ENCODE measurements around the gene RDH12. TPM values are rescaled to one million over a fixed set of nuclear protein-coding genes. Genes with fewer than 3 reads are reported as not detected.

Gene RDH12
- polyA plus RNA-seq, 2 donors = 8.0 to 31.2 TPM

DNA sequence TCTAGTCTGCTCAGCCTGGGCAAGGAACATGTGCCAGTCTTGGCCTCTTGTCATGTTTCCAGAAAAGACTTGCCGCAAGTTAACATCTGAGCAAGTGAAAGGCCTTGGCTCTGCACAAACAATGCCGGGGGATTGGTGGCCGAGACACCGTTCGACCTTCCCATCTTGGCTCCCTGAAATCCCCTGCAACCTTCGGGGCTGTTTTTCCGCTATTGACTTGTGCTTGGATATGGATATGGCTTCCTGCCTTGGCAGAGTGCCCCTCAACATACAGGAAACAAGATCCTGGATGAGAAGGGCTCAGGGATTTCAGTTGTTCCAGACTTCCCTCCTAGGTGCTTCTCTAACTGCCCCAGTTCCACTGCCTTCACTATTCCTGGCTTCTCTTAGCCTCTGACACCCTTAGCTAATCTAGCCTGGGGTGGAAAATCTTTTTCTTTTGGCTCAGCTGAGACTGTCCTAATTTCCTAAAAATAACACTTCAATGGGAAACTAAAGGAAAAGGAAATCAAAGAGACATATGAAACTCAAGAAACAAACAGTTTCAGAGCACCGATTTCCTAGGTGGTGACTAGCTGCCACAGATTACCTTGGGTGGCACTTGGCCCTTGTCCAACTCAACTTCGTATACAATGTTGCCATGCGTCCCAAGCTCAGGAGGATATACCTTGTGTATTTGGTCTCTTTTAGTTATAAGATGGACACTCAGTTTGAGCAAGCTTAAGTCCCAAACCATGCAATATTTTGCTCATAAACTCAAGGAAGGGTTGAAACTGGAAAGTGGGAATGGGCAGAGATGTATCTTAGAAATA, 33.9 kb downstream of the RDH12 start:
- no peaks in the 10 kb centered on the region for H3K4me1 ChIP-seq (ENCODE audit: control insufficient read depth in 2 of 2, insufficient read depth in 2 of 2, low read length in 1 of 2)
- no peaks in the 10 kb centered on the region for H3K27me3 ChIP-seq (ENCODE audit: control insufficient read depth in 1 of 2, insufficient read depth in 2 of 2, low read length in 2 of 2)
- H3K27ac ChIP-seq (ENCODE audit: low read depth in 2 of 2, low read length in 1 of 2) = no peak overlapping the region
- H3K4me3 ChIP-seq (ENCODE audit: low read depth in 1 of 2, low read length in 2 of 2) = no peak overlapping the region
- no peaks in the 10 kb centered on the region for H3K36me3 ChIP-seq (ENCODE audit: control insufficient read depth in 2 of 2, insufficient read depth in 2 of 2, low read length in 1 of 2)
- no peaks in the 10 kb centered on the region for H3K9me3 ChIP-seq (ENCODE audit: control insufficient read depth in 2 of 2, insufficient read depth in 1 of 2, low read depth in 1 of 2, low read length in 1 of 2)
- WGBS, 2 donors = 77 to 82% methylated on average over 10 of the region's 10 CpGs

DNA sequence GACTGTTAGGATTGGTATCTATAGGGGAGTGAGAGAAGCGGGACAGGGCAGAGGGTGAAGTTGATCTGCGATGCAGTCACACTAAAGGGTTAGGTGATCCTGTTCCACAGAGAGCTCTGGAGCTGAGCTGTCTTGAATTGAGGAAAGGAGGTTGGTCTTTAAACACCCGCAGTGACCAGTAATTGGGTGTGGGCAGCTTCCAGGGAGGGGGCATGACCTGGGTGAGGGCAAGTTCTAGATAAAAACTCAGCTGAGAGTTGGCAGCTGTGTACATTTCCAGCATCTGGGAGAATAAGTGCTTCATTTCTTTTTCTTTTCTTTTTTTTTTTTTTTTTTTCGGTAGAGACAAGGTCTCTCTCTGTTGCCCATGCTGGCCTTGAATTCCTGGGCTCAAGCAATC, 35.1 kb downstream of the RDH12 start:
- WGBS, 2 donors = 85 to 86% methylated on average over 4 of the region's 4 CpGs
- no peak overlapping the region for H3K27ac ChIP-seq (ENCODE audit: low read depth in 2 of 2, low read length in 1 of 2)

DNA sequence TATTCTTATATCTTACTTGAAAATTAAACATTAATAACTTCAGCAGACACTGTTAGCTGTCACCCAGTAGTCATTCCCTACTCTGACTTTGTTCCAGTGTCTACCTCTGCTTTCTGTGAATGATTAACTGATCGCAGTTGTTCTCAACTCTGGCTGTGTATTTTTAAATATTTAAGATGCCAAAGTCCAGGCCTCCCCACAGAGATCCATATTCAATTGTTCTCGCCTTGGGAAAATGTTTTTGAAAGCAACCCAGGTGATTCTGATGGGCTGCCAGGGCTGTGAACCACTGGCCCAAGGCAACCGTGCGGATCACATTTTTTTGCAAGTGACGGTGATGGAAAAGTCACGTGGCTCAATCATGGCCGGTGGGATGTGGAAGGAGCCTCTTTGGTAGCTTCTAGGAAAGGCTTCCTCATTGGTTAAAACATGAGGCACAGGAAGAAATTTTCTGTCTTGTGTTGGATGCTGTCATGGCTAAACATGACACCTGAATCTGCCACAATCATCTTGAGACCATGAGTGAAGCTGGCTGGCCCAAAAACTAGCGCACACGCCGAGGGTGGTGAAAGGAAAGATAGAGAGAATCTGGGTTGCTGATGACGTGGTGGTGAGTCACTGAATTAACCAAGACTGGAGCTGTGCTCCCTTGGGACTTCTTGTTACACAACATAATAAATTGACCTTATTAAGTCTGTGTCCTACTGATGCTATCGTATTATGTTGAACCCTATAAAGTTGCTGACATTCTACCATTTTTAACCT, 37.2 kb downstream of the RDH12 start:
- H3K27ac ChIP-seq (ENCODE audit: low read depth in 2 of 2, low read length in 1 of 2) = peak overlapping the region in 1 of 2 donors; percentile 4
- no peaks in the 10 kb centered on the region for H3K36me3 ChIP-seq (ENCODE audit: control insufficient read depth in 2 of 2, insufficient read depth in 2 of 2, low read length in 1 of 2)
- no peaks in the 10 kb centered on the region for H3K4me1 ChIP-seq (ENCODE audit: control insufficient read depth in 2 of 2, insufficient read depth in 2 of 2, low read length in 1 of 2)
- 46 to 50% methylated on average over 12 of the region's 12 CpGs for WGBS, 2 donors
- no peaks in the 10 kb centered on the region for H3K27me3 ChIP-seq (ENCODE audit: control insufficient read depth in 1 of 2, insufficient read depth in 2 of 2, low read length in 2 of 2)
- no peak overlapping the region for H3K4me3 ChIP-seq (ENCODE audit: low read depth in 1 of 2, low read length in 2 of 2)
- H3K9me3 ChIP-seq (ENCODE audit: control insufficient read depth in 2 of 2, insufficient read depth in 1 of 2, low read depth in 1 of 2, low read length in 1 of 2) = no peaks in the 10 kb centered on the region

More for the DNA sequence above, 35.1 kb downstream of the RDH12 start:
- Histone ChIP-seq H3K4me3 (ENCODE audit: low read depth in 1 of 2, low read length in 2 of 2) (no peak overlapping the region), H3K36me3 (ENCODE audit: control insufficient read depth in 2 of 2, insufficient read depth in 2 of 2, low read length in 1 of 2) (no peaks in the 10 kb centered on the region), H3K9me3 (ENCODE audit: control insufficient read depth in 2 of 2, insufficient read depth in 1 of 2, low read depth in 1 of 2, low read length in 1 of 2) (no peaks in the 10 kb centered on the region), H3K27me3 (ENCODE audit: control insufficient read depth in 1 of 2, insufficient read depth in 2 of 2, low read length in 2 of 2) (no peaks in the 10 kb centered on the region), H3K4me1 (ENCODE audit: control insufficient read depth in 2 of 2, insufficient read depth in 2 of 2, low read length in 1 of 2) (no peaks in the 10 kb centered on the region)

DNA sequence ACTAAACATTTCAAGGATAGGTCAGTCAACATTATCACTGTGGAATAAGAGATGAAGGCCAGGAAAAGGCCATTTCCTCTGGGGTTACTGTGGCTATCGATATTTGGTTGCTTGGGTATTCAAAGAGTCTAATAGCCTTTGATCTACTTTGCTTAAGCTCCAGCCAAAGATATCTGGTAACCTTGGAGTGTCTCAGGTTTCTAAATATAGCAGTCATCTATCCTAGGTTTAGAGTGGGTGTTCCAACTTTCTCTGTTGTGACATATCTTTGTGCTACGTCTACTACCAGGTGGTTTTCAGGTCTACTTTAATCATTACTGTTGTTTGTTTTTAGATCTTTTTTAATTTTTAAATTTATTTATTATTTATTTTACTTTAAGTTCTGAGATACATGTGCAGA, 42.4 kb downstream of the RDH12 start:
- no peaks in the 10 kb centered on the region for H3K4me1 ChIP-seq (ENCODE audit: control insufficient read depth in 2 of 2, insufficient read depth in 2 of 2, low read length in 1 of 2)
- no peak overlapping the region for H3K27ac ChIP-seq (ENCODE audit: low read depth in 2 of 2, low read length in 1 of 2)
- WGBS, 2 donors = 60 to 75% methylated on average over 2 of the region's 2 CpGs

DNA sequence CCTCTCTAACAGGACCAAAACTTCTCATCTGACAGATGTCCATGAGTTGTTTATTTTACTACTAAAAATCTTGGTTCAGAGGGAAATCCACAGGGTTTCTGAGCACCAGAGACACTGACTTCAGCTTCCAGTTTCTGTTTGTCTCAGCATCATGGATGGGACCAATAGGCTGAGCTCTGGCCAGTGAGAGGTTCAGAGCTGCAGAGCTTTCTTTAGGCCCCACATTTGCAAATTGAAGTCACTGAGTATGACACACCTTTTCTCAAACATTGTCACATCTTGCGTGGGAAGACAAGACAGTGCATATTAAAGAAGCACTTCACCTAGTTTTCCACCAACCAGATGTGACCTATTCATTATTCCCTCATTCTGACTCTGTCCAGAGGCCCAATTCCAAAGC, 45.2 kb downstream of the RDH12 start:
- Histone ChIP-seq H3K4me1 (ENCODE audit: control insufficient read depth in 2 of 2, insufficient read depth in 2 of 2, low read length in 1 of 2) (no peaks in the 10 kb centered on the region), H3K27me3 (ENCODE audit: control insufficient read depth in 1 of 2, insufficient read depth in 2 of 2, low read length in 2 of 2) (no peaks in the 10 kb centered on the region), H3K36me3 (ENCODE audit: control insufficient read depth in 2 of 2, insufficient read depth in 2 of 2, low read length in 1 of 2) (peaks cover 20 to 24% of the 10 kb centered on the region in 2 donors), H3K4me3 (ENCODE audit: low read depth in 1 of 2, low read length in 2 of 2) (no peak overlapping the region), H3K27ac (ENCODE audit: low read depth in 2 of 2, low read length in 1 of 2) (no peak overlapping the region), H3K9me3 (ENCODE audit: control insufficient read depth in 2 of 2, insufficient read depth in 1 of 2, low read depth in 1 of 2, low read length in 1 of 2) (no peaks in the 10 kb centered on the region)
- 87 to 94% methylated on average over 1 of the region's 1 CpG for WGBS, 2 donors

More for the DNA sequence above, 42.4 kb downstream of the RDH12 start:
- Histone ChIP-seq H3K36me3 (ENCODE audit: control insufficient read depth in 2 of 2, insufficient read depth in 2 of 2, low read length in 1 of 2) (peaks cover 5 to 8% of the 10 kb centered on the region in 2 donors), H3K27me3 (ENCODE audit: control insufficient read depth in 1 of 2, insufficient read depth in 2 of 2, low read length in 2 of 2) (no peaks in the 10 kb centered on the region), H3K9me3 (ENCODE audit: control insufficient read depth in 2 of 2, insufficient read depth in 1 of 2, low read depth in 1 of 2, low read length in 1 of 2) (no peaks in the 10 kb centered on the region), H3K4me3 (ENCODE audit: low read depth in 1 of 2, low read length in 2 of 2) (no peak overlapping the region)

DNA sequence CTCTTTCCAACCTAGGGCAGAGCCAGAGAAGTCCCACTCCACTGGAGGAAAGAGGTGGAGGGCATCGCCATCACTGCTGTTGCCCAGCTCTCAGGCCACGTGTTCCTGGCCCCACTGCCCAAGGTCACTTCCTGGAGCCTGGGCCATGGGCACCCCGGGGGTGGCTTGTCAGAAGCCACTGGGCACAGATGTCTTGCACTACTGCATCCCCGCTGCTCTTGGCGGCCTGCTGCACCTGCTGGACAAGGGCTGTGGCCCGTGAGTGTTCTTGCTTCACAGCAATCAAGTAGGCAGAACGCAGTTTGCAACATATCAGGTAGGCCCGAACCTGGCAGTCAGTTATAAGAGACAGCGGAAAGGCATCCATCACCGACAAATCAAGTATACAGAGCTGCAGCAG, 46.6 kb downstream of the RDH12 start:
- Histone ChIP-seq H3K4me3 (ENCODE audit: low read depth in 1 of 2, low read length in 2 of 2) (no peak overlapping the region), H3K27me3 (ENCODE audit: control insufficient read depth in 1 of 2, insufficient read depth in 2 of 2, low read length in 2 of 2) (no peaks in the 10 kb centered on the region), H3K4me1 (ENCODE audit: control insufficient read depth in 2 of 2, insufficient read depth in 2 of 2, low read length in 1 of 2) (no peaks in the 10 kb centered on the region), H3K9me3 (ENCODE audit: control insufficient read depth in 2 of 2, insufficient read depth in 1 of 2, low read depth in 1 of 2, low read length in 1 of 2) (no peaks in the 10 kb centered on the region), H3K27ac (ENCODE audit: low read depth in 2 of 2, low read length in 1 of 2) (no peak overlapping the region), H3K36me3 (ENCODE audit: control insufficient read depth in 2 of 2, insufficient read depth in 2 of 2, low read length in 1 of 2) (peaks cover 32 to 34% of the 10 kb centered on the region in 2 donors)
- WGBS, 2 donors = 95% methylated on average over 10 of the region's 10 CpGs

DNA sequence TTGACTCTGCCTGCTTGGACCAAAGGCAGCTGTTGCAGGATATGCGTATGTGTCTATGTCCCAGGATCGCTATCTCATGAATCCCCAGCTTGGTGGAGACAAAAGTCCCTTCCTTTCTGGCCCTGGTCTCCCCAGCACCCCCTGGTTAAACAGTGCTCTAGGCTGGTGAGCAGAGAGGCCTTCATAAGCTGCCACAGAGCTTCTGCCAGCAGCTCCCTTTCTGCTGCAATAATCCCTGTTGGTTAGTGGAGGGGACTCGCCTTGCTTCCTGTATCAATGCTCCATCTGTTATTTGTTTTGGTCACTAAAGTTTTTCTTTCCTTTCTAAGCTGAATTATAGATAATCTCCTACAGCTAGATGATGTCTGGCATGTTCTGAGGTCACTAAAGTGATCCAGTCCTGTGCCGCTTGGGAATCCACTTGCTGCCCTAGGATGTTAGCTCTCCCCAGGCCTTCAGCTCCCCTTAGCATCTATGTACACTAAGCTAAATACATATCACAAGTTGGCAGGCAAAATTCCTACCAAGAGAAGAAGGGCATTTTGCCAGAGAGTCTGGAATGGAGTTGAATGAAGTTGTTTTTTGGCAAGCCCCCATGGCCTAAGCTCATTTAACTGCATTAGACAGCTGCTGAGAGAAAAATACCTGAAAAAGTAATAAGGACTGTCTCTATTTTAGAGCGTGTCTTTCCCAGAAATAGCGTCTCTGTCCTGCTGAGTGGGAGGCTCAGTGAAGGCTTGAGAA, 47.8 kb downstream of the RDH12 start:
- peaks cover 34 to 37% of the 10 kb centered on the region in 2 donors for H3K36me3 ChIP-seq (ENCODE audit: control insufficient read depth in 2 of 2, insufficient read depth in 2 of 2, low read length in 1 of 2)
- WGBS, 2 donors = 83 to 86% methylated on average over 6 of the region's 6 CpGs
- H3K4me1 ChIP-seq (ENCODE audit: control insufficient read depth in 2 of 2, insufficient read depth in 2 of 2, low read length in 1 of 2) = no peaks in the 10 kb centered on the region

DNA sequence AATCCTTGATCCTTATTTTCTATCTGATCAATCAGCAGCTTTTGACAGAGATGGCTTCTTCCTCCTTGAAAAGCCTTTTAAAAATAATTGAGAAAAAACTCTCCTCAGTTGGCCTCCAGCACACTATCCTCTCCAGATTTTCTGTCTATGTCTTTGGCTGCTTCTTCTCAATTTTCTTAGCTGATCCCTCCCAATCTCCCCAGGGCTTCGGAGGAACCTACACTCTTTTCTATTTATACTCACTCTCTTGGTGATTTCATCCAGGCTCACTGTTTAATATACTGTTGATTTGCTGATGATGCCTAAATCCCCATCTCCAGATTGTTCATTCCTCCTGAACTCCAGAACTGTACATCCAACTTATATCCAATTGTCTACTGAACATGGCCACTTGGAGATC, 54.8 kb downstream of the RDH12 start:
- peaks cover 14 to 27% of the 10 kb centered on the region in 2 donors for H3K36me3 ChIP-seq (ENCODE audit: control insufficient read depth in 2 of 2, insufficient read depth in 2 of 2, low read length in 1 of 2)
- no peak overlapping the region for H3K27ac ChIP-seq (ENCODE audit: low read depth in 2 of 2, low read length in 1 of 2)
- 88 to 92% methylated on average over 1 of the region's 1 CpG for WGBS, 2 donors

More for the DNA sequence above, 47.8 kb downstream of the RDH12 start:
- H3K9me3 ChIP-seq (ENCODE audit: control insufficient read depth in 2 of 2, insufficient read depth in 1 of 2, low read depth in 1 of 2, low read length in 1 of 2) = no peaks in the 10 kb centered on the region
- no peak overlapping the region for H3K4me3 ChIP-seq (ENCODE audit: low read depth in 1 of 2, low read length in 2 of 2)
- H3K27me3 ChIP-seq (ENCODE audit: control insufficient read depth in 1 of 2, insufficient read depth in 2 of 2, low read length in 2 of 2) = no peaks in the 10 kb centered on the region
- no peak overlapping the region for H3K27ac ChIP-seq (ENCODE audit: low read depth in 2 of 2, low read length in 1 of 2)

DNA sequence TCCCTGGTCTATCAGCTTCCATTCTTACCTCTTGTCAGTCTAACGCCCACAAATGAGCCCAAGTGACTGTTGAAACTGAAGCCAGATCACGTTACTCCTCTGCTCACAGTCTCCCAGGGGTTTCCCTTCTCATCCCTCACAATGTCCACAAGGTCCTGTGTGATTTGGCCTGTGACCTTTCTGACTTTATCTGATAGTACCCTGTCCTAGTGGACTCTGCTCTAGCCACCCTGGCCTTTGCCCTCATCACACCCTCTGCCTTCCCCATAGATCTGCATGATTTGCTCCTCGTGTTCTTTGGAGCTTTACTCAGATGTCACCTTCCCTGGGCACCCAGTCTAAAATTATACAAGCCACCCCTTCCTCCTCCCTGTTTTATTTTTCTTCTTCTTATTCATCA, 55.5 kb downstream of the RDH12 start:
- H3K9me3 ChIP-seq (ENCODE audit: control insufficient read depth in 2 of 2, insufficient read depth in 1 of 2, low read depth in 1 of 2, low read length in 1 of 2) = no peaks in the 10 kb centered on the region
- no peaks in the 10 kb centered on the region for H3K27me3 ChIP-seq (ENCODE audit: control insufficient read depth in 1 of 2, insufficient read depth in 2 of 2, low read length in 2 of 2)
- H3K27ac ChIP-seq (ENCODE audit: low read depth in 2 of 2, low read length in 1 of 2) = no peak overlapping the region
- H3K36me3 ChIP-seq (ENCODE audit: control insufficient read depth in 2 of 2, insufficient read depth in 2 of 2, low read length in 1 of 2) = peaks cover 12 to 25% of the 10 kb centered on the region in 2 donors
- no peak overlapping the region for H3K4me3 ChIP-seq (ENCODE audit: low read depth in 1 of 2, low read length in 2 of 2)
- WGBS, 2 donors = 84 to 87% methylated on average over 3 of the region's 3 CpGs
- H3K4me1 ChIP-seq (ENCODE audit: control insufficient read depth in 2 of 2, insufficient read depth in 2 of 2, low read length in 1 of 2) = no peaks in the 10 kb centered on the region

More for the DNA sequence above, 54.8 kb downstream of the RDH12 start:
- no peaks in the 10 kb centered on the region for H3K27me3 ChIP-seq (ENCODE audit: control insufficient read depth in 1 of 2, insufficient read depth in 2 of 2, low read length in 2 of 2)
- no peaks in the 10 kb centered on the region for H3K9me3 ChIP-seq (ENCODE audit: control insufficient read depth in 2 of 2, insufficient read depth in 1 of 2, low read depth in 1 of 2, low read length in 1 of 2)
- H3K4me3 ChIP-seq (ENCODE audit: low read depth in 1 of 2, low read length in 2 of 2) = no peak overlapping the region
- no peaks in the 10 kb centered on the region for H3K4me1 ChIP-seq (ENCODE audit: control insufficient read depth in 2 of 2, insufficient read depth in 2 of 2, low read length in 1 of 2)
